ENCODE results near the gene PSTK. TPM values are rescaled to one million over a fixed set of nuclear protein-coding genes. Genes with fewer than 3 reads are reported as not detected.
A peak's percentile ranks its signal among the peaks of the same experiment; 100 is the strongest.

Gene PSTK
- total and polyA plus RNA-seq, 2 of the 13 experiments (the other 11 are each of a cell fraction or from before 2014, with no cell fraction given): 8.2 to 9.3 TPM

- no peak for TF ChIP-seq JUNB (CRISPR knock-in tag; IDR thresholded peaks at IDR 0.05; ENCODE audit: borderline replicate concordance)
- TF ChIP-seq ZNF3 (CRISPR knock-in tag; IDR thresholded peaks at IDR 0.05): peak; percentile 41; the same call in 1 of the 2 replicates
- TF ChIP-seq SRY (CRISPR knock-in tag; IDR thresholded peaks at IDR 0.05): no peak
- no peak for TF ChIP-seq TMF1 (CRISPR knock-in tag; IDR thresholded peaks at IDR 0.05; ENCODE audit: low read depth)
- TF ChIP-seq ATF2 (CRISPR knock-in tag; IDR thresholded peaks at IDR 0.05): no peak
- TF ChIP-seq DRAP1 (CRISPR knock-in tag; IDR thresholded peaks at IDR 0.05): 0 out of 2 replicates have a peak, but pooled peaks have one; percentile 10
- no peak for TF ChIP-seq SYNCRIP (IDR thresholded peaks at IDR 0.05; ENCODE audit: insufficient read depth, low read depth, low read length)
- peak; percentile 72 for TF ChIP-seq ZNF646 (CRISPR knock-in tag; IDR thresholded peaks at IDR 0.05)
- peak; percentile 47; the same call in 1 of the 2 replicates for TF ChIP-seq CREM (IDR thresholded peaks at IDR 0.05)
- TF ChIP-seq CREM (CRISPR knock-in tag; IDR thresholded peaks at IDR 0.05): no peak
- no peak for TF ChIP-seq BRD4 (CRISPR knock-in tag; IDR thresholded peaks at IDR 0.05)
- no peak for TF ChIP-seq POLR2AphosphoS5 (IDR thresholded peaks at IDR 0.05; ENCODE audit: low read depth, low read length)
- peak; percentile 67 for TF ChIP-seq FOXA3 (CRISPR knock-in tag; IDR thresholded peaks at IDR 0.05)
- no peak for TF ChIP-seq HDAC6 (IDR thresholded peaks at IDR 0.05; ENCODE audit: low read depth, low read length)
- no peak for TF ChIP-seq FOXP1 (IDR thresholded peaks at IDR 0.05)
- no peak for TF ChIP-seq FOXP1 (CRISPR knock-in tag; IDR thresholded peaks at IDR 0.05)
- TF ChIP-seq HIC2 (CRISPR knock-in tag; IDR thresholded peaks at IDR 0.05; ENCODE audit: low read depth): no peak
- 0 out of 2 replicates have a peak, but pooled peaks have one; percentile 29 for TF ChIP-seq ZNF414 (CRISPR knock-in tag; IDR thresholded peaks at IDR 0.05)
- TF ChIP-seq ZFAT (CRISPR knock-in tag; conservative IDR thresholded peaks at IDR 0.05): no peak
- TF ChIP-seq ZNF232 (CRISPR knock-in tag; IDR thresholded peaks at IDR 0.05; ENCODE audit: borderline replicate concordance): 0 out of 2 replicates have a peak, but pooled peaks have one; percentile 53
- TF ChIP-seq ZNF383 (CRISPR knock-in tag; IDR thresholded peaks at IDR 0.05; ENCODE audit: borderline replicate concordance): no peak
Measured at GRCh38 chr10:123035467-123036086, 55.4 kb downstream of the PSTK start (continued).
